Ovary (tissue), 9 donors: ENCODE data around the gene DQX1. TPM values are rescaled to one million over a fixed set of nuclear protein-coding genes. Genes with fewer than 3 reads are reported as not detected.

Source experiments
- DNase-seq, 5 donors: peaks; one replicate each; pipeline ENCODE4 v3.0.0-alpha.2; 2019 to 2020
- H3K27ac ChIP-seq, 2 donors: fragments of 200-600 bp; one replicate each; pipeline versions ENCODE4 v1.5.1 to v1.8.0; 2019 to 2022
- H3K27me3 ChIP-seq: fragments of 200-600 bp; one replicate; pipeline ENCODE4 v1.8.0; 2022
- H3K36me3 ChIP-seq: fragments of 200-600 bp; sonication (generic); one replicate; pipeline ENCODE4 v1.5.1; 2019
- H3K4me1 ChIP-seq: one replicate; pipeline ENCODE4 v1.8.1; 2013; ENCODE audit warnings: mild to moderate bottlenecking, moderate library complexity; ENCODE audit not compliant: insufficient read depth
- H3K4me3 ChIP-seq: fragments of 200-600 bp; sonication (generic); one replicate; pipeline ENCODE4 v1.5.1; 2017
- H3K9me3 ChIP-seq, 2 donors: fragments of 200-600 bp in 1 of 2; sonication (generic) in 1 of 2; one replicate each; pipeline versions ENCODE4 v1.5.1 to v1.8.1; 2013 to 2019; ENCODE audit warnings: mild to moderate bottlenecking in 1 of 2, moderate library complexity in 1 of 2
- CTCF ChIP-seq, 3 donors: fragments of 450-650 bp in 2 of 3; fragments of 200-600 bp in 1 of 3; IDR thresholded peaks; one replicate each; pipeline versions ENCODE4 v1.5.1 to v1.8.0; 2016 to 2022; ENCODE audit warnings: antibody characterized with exemption in 3 of 3, mild to moderate bottlenecking in 1 of 3
- EP300 ChIP-seq: sonication (generic); formaldehyde crosslinking; IDR thresholded peaks from one replicate; pipeline ENCODE4 v1.6.1; 2017; ENCODE audit warnings: antibody characterized with exemption
- POLR2A ChIP-seq: fragments of 450-650 bp; IDR thresholded peaks from one replicate; pipeline ENCODE4 v1.6.1; 2017; ENCODE audit warnings: antibody characterized with exemption, mild to moderate bottlenecking, moderate library complexity
- WGBS, 3 donors: extraction: QIAGEN DNeasy Blood & Tissue Kit in 1 of 3; methylation state at CpG; one replicate each; pipeline versions ENCODE4 v1.1.5 to v1.1.7; 2013 to 2017; 5-methylcytosine and 5-hydroxymethylcytosine counted together
- intact Hi-C, 4 donors: fragments of 100-400 bp; cut with DNase I; formaldehyde crosslinking; loops; one replicate each; pipeline versions ENCODE4 v1.11.0 to v1.15.1; 2022 to 2023
- polyA plus RNA-seq, 2 donors: library from polyadenylated mRNA; stranded (reverse); fragments of 200-250 nt in 1 of 2; fragments of 350-450 nt in 1 of 2; fragmentation: Illumina TruSeq in 1 of 2; extraction: RNeasy Lipid Tissue Mini Kit (QIAGEN cat#74804) in 1 of 2; gene quantifications; one replicate each; pipeline ENCODE4 v1.2.3, GENCODE V29; 2013 to 2014
- total RNA-seq, 7 donors: library from RNA; depleted of rRNA in 2 of 7; stranded (reverse); fragments of >200 nt in 2 of 7; fragmentation: NEBNext Ultra II Directional in 3 of 7; extraction: Animal tissue kit (Norgen Biotek cat#: 25700) in 3 of 7; gene quantifications; one replicate each; pipeline versions ENCODE4 v1.1.0 to v1.2.4, GENCODE V29; 2016 to 2023
- donor health status: DM: no; HTN: no; CAD: no; lungs with moderate emphysema.
- donor health status: DM: no; HTN: no; CAD: no.
- donor health status: Bipolar disorder and iron deficiency.
- donor health status: DM: yes; HTN: yes; CAD: no.
- donor health status: DM: no; HTN: no; CAD: no.
- donor health status: DM: yes; HTN: yes; CAD: no.

The DQX1 gene
- total and polyA plus RNA-seq, 9 donors, result 0.06 to 1.1 (median 0.22) TPM; not detected in 5

- DNase-seq, result no peak
- peaks cover 6% of the 10 kb centered on the region for H3K4me1 ChIP-seq
- no peaks in the 10 kb centered on the region for H3K27me3 ChIP-seq
- no peaks in the 10 kb centered on the region for H3K36me3 ChIP-seq
- WGBS, 3 donors, result 76 to 80% (median 77%) methylated on average over 9 of the region's 9 CpGs
- H3K9me3 ChIP-seq, result no peaks in the 10 kb centered on the region
- TF ChIP-seq POLR2A, result no peak
- TF ChIP-seq EP300, result no peak
- no peak for TF ChIP-seq CTCF (IDR thresholded peaks at IDR 0.05)
- no peak overlapping the region for H3K4me3 ChIP-seq
- intact Hi-C loops, result no loop called here
- H3K27ac ChIP-seq, result no peak overlapping the region
Measured at GRCh38 chr2:74524005-74524404, 2.0 kb downstream of the DQX1 start.

- Histone ChIP-seq H3K4me3 (no peak overlapping the region), H3K27me3 (no peaks in the 10 kb centered on the region), H3K27ac (no peak overlapping the region), H3K9me3 (no peaks in the 10 kb centered on the region), H3K4me1 (no peaks in the 10 kb centered on the region), H3K36me3 (no peaks in the 10 kb centered on the region)
- WGBS, 3 donors, result 67 to 76% (median 69%) methylated on average over 3 of the region's 3 CpGs
- TF ChIP-seq CTCF (IDR thresholded peaks at IDR 0.05), result no peak
- no peak for TF ChIP-seq POLR2A
- no peak for TF ChIP-seq EP300
- intact Hi-C loops, result no loop called here
- DNase-seq, result no peak
Measured at GRCh38 chr2:74522516-74522915, 3.5 kb downstream of the DQX1 start.

GRCh38 chr2:74516650-74517049 is 9.4 kb downstream of the DQX1 start:
- peaks cover 18% of the 10 kb centered on the region for H3K27me3 ChIP-seq
- no peaks in the 10 kb centered on the region for H3K9me3 ChIP-seq
- no peak overlapping the region for H3K4me3 ChIP-seq
- peaks cover 3% of the 10 kb centered on the region for H3K4me1 ChIP-seq
- TF ChIP-seq POLR2A (no peak), CTCF (IDR thresholded peaks at IDR 0.05) (no peak), EP300 (no peak)
- intact Hi-C loops, result no loop called here
- no peak for DNase-seq
- no peaks in the 10 kb centered on the region for H3K36me3 ChIP-seq
- no peak overlapping the region for H3K27ac ChIP-seq
- 52 to 63% (median 61%) methylated on average over 13 of the region's 13 CpGs for WGBS, 3 donors

- DNase-seq, result no peak
- Histone ChIP-seq H3K27me3 (peaks cover 18% of the 10 kb centered on the region), H3K4me3 (no peak overlapping the region), H3K36me3 (no peaks in the 10 kb centered on the region), H3K4me1 (peaks cover 3% of the 10 kb centered on the region), H3K9me3 (no peaks in the 10 kb centered on the region), H3K27ac (no peak overlapping the region)
- no peak for TF ChIP-seq EP300
- intact Hi-C loops, result no loop called here
- 1 to 6% (median 2%) methylated on average over 35 to 72 of the region's 72 CpGs for WGBS, 3 donors
Measured at GRCh38 chr2:74515981-74516633, 9.9 kb downstream of the DQX1 start.

- Histone ChIP-seq H3K4me1 (peaks cover 3% of the 10 kb centered on the region), H3K4me3 (no peak overlapping the region), H3K27me3 (peaks cover 18% of the 10 kb centered on the region), H3K27ac (no peak overlapping the region), H3K9me3 (no peaks in the 10 kb centered on the region), H3K36me3 (no peaks in the 10 kb centered on the region)
- WGBS, 3 donors, result 3 to 4% (median 4%) methylated on average over 30 to 60 of the region's 60 CpGs
- intact Hi-C loops, result no loop called here
- DNase-seq, result no peak
- no peak for TF ChIP-seq EP300
- no peak for TF ChIP-seq POLR2A
- no peak for TF ChIP-seq CTCF (IDR thresholded peaks at IDR 0.05)
Measured at GRCh38 chr2:74515271-74515980, 10.6 kb downstream of the DQX1 start.
